Right lobe of liver (tissue), 4 donors: ENCODE data around the gene SELENOP.

Source experiments
- POLR2A ChIP-seq: fragments of 450-650 bp; IDR thresholded peaks from one replicate; pipeline ENCODE4 v1.6.1; 2017; ENCODE audit warnings: antibody characterized with exemption, mild to moderate bottlenecking
- TF ChIP-seq, protein P1 (sequence below), 4 donors: fragments of 200-600 bp in 3 of 4; fragments of 450-650 bp in 1 of 4; IDR thresholded peaks; one replicate each; pipeline versions ENCODE4 v1.5.1 to v1.8.0; 2016 to 2022; ENCODE audit warnings: antibody characterized with exemption in 4 of 4, mild to moderate bottlenecking in 2 of 4
- donor health status: DM: no; HTN: no; CAD: no.
- donor health status: DM: no; HTN: no; CAD: no.
- donor health status: DM: no; HTN: yes; CAD: no.

DNA sequence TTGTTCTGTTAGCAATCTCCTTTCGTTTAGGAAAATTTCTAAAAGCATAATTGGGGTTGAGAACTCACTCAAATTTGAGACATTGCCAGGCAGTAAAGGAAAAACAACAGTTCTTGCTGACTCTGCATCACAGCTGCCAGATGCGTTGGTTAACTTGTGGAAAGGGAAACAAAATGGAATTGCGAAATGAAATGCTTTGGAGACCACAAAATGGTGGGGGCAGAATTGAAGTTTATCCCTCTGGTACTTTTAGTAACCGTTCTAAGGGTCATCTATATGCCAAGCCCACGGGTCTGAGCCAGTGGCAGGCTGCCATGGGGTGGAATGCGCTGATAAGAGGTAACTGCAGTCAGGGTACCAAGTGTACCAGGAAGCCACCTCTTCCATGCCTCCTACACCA lies 28.6 kb upstream of the SELENOP start:
- TF ChIP-seq POLR2A, result no peak
- TF ChIP-seq, protein P1, sequence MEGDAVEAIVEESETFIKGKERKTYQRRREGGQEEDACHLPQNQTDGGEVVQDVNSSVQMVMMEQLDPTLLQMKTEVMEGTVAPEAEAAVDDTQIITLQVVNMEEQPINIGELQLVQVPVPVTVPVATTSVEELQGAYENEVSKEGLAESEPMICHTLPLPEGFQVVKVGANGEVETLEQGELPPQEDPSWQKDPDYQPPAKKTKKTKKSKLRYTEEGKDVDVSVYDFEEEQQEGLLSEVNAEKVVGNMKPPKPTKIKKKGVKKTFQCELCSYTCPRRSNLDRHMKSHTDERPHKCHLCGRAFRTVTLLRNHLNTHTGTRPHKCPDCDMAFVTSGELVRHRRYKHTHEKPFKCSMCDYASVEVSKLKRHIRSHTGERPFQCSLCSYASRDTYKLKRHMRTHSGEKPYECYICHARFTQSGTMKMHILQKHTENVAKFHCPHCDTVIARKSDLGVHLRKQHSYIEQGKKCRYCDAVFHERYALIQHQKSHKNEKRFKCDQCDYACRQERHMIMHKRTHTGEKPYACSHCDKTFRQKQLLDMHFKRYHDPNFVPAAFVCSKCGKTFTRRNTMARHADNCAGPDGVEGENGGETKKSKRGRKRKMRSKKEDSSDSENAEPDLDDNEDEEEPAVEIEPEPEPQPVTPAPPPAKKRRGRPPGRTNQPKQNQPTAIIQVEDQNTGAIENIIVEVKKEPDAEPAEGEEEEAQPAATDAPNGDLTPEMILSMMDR (IDR thresholded peaks at IDR 0.05), result no peak
